ENCODE data around the gene PFKL.

DNA sequence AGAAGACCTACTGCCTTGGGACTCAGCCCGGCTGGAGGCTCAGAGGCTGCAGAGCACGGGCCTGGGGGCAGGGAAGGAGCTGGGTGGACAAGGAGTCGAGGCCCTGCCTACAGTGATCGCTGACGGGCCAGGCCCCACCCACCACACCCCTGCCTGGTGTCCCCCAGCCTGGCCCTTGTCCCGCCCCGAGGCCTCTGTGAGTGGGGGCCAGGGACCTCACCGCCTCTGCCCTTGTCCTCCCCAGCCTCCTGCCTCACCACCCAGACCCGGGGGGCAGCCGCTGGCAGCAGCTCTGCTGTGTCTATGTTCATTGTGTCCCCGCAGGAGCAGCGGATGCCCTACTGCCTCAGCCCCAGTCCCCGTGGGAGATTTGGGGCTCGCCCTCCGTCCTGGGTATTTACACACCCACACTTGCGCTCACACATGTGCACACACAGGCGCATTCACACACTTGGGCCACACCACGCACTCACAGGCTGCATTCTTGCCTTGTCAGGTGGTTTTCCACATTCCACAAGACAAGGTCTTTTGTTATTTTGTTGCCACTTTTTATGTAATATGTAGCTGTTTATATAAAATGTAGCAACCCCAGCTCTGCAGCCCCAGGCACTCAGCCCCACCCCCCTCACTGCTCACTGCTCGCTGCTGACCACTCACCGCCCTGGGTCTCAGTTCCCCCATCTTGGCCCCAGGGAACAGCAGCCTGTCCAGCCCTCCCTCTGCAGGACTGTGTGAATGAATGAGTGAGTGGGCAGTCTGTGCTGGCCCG is 7.3 kb downstream of the PFKL start:
- TF ChIP-seq POLR2A (IDR thresholded peaks at IDR 0.05), result no peak
- TF ChIP-seq, protein P1, sequence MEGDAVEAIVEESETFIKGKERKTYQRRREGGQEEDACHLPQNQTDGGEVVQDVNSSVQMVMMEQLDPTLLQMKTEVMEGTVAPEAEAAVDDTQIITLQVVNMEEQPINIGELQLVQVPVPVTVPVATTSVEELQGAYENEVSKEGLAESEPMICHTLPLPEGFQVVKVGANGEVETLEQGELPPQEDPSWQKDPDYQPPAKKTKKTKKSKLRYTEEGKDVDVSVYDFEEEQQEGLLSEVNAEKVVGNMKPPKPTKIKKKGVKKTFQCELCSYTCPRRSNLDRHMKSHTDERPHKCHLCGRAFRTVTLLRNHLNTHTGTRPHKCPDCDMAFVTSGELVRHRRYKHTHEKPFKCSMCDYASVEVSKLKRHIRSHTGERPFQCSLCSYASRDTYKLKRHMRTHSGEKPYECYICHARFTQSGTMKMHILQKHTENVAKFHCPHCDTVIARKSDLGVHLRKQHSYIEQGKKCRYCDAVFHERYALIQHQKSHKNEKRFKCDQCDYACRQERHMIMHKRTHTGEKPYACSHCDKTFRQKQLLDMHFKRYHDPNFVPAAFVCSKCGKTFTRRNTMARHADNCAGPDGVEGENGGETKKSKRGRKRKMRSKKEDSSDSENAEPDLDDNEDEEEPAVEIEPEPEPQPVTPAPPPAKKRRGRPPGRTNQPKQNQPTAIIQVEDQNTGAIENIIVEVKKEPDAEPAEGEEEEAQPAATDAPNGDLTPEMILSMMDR (IDR thresholded peaks at IDR 0.05 in 4 of 5, conservative IDR thresholded peaks at IDR 0.05 in 1 of 5), result no peak

Measured in gastrocnemius medialis (tissue), 4 donors.